ENCODE data around the gene PDCD2. TPM values are rescaled to one million over a fixed set of nuclear protein-coding genes. Genes with fewer than 3 reads are reported as not detected.
A peak's percentile ranks its signal among the peaks of the same experiment; 100 is the strongest.

Gene PDCD2
- total and polyA plus RNA-seq, 9 of the 15 experiments (the other 6 are each of a cell fraction or from before 2014, with no cell fraction given) = 67.3 to 430 (median 318) TPM

DNA sequence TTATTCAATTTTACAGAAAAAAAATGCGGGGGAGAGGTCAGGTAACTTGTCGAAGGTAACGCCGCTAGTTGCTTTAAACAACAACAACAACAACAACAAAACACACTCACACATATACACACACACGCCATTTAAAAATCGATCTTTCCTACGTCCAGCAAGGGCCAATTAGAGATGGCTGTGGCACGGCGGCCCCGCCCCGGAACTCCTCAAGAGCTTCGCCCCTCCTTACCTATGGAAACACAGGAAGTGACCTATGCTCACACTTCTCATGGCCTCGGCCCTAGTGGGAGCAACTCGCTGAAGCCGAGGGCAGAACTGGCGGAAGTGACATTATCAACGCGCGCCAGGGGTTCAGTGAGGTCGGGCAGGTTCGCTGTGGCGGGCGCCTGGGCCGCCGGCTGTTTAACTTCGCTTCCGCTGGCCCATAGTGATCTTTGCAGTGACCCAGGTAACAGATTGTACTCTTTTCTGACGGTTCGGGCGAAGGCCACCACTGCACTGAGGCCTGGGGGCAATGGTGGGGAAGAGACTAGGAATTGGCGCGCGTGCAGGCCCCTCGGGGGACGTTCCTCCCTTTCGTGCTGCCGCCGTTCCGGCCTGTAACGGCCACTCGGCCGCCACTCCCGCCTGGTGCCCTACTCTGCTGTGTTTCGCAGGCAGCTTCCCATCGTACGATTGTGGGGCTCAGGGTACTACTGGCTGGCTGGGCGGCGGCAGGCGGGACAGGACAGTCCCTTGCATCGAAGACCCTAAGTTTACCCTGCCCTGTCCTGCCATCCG lies 30.2 kb downstream of the PDCD2 start, which contains the start of gene TBP (continued):
- TF ChIP-seq, protein P1, sequence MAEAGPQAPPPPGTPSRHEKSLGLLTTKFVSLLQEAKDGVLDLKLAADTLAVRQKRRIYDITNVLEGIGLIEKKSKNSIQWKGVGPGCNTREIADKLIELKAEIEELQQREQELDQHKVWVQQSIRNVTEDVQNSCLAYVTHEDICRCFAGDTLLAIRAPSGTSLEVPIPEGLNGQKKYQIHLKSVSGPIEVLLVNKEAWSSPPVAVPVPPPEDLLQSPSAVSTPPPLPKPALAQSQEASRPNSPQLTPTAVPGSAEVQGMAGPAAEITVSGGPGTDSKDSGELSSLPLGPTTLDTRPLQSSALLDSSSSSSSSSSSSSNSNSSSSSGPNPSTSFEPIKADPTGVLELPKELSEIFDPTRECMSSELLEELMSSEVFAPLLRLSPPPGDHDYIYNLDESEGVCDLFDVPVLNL (CRISPR knock-in tag; IDR thresholded peaks at IDR 0.05; ENCODE audit: low read depth) = peak; percentile 60; the same call in 1 of the 2 replicates
- TF ChIP-seq SAFB2 (IDR thresholded peaks at IDR 0.05; ENCODE audit: borderline replicate concordance, low read depth, low read length, severe bottlenecking) (no peak), ZNF384 (IDR thresholded peaks at IDR 0.05; ENCODE audit: low read depth, low read length) (no peak), CREB3L1 (IDR thresholded peaks at IDR 0.05; ENCODE audit: borderline replicate concordance, low read depth) (0 out of 2 replicates have a peak, but pooled peaks have one; percentile 68), MTA1 (IDR thresholded peaks at IDR 0.05; ENCODE audit: borderline replicate concordance) (peak; percentile 99), TEAD4 (IDR thresholded peaks at IDR 0.05; ENCODE audit: low read length) (0 out of 2 replicates have a peak, but pooled peaks have one; percentile 36), TEAD4 (CRISPR knock-in tag; IDR thresholded peaks at IDR 0.05; ENCODE audit: borderline replicate concordance) (peak; percentile 87; the same call in 1 of the 2 replicates), RERE (CRISPR knock-in tag; IDR thresholded peaks at IDR 0.05; ENCODE audit: borderline replicate concordance) (no peak)
- TF ChIP-seq, protein P2, sequence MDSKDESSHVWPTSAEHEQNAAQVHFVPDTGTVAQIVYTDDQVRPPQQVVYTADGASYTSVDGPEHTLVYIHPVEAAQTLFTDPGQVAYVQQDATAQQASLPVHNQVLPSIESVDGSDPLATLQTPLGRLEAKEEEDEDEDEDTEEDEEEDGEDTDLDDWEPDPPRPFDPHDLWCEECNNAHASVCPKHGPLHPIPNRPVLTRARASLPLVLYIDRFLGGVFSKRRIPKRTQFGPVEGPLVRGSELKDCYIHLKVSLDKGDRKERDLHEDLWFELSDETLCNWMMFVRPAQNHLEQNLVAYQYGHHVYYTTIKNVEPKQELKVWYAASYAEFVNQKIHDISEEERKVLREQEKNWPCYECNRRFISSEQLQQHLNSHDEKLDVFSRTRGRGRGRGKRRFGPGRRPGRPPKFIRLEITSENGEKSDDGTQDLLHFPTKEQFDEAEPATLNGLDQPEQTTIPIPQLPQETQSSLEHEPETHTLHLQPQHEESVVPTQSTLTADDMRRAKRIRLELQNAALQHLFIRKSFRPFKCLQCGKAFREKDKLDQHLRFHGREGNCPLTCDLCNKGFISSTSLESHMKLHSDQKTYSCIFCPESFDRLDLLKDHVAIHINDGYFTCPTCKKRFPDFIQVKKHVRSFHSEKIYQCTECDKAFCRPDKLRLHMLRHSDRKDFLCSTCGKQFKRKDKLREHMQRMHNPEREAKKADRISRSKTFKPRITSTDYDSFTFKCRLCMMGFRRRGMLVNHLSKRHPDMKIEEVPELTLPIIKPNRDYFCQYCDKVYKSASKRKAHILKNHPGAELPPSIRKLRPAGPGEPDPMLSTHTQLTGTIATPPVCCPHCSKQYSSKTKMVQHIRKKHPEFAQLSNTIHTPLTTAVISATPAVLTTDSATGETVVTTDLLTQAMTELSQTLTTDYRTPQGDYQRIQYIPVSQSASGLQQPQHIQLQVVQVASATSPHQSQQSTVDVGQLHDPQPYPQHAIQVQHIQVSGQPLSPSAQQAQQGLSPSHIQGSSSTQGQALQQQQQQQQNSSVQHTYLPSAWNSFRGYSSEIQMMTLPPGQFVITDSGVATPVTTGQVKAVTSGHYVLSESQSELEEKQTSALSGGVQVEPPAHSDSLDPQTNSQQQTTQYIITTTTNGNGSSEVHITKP (IDR thresholded peaks at IDR 0.05; ENCODE audit: partially characterized antibody) = peak; percentile 68
- TF ChIP-seq, protein P3, sequence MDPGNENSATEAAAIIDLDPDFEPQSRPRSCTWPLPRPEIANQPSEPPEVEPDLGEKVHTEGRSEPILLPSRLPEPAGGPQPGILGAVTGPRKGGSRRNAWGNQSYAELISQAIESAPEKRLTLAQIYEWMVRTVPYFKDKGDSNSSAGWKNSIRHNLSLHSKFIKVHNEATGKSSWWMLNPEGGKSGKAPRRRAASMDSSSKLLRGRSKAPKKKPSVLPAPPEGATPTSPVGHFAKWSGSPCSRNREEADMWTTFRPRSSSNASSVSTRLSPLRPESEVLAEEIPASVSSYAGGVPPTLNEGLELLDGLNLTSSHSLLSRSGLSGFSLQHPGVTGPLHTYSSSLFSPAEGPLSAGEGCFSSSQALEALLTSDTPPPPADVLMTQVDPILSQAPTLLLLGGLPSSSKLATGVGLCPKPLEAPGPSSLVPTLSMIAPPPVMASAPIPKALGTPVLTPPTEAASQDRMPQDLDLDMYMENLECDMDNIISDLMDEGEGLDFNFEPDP (CRISPR knock-in tag; IDR thresholded peaks at IDR 0.05) = no peak

Data from K562 (cell line).